ENCODE results near the gene CRADD. TPM values are rescaled to one million over a fixed set of nuclear protein-coding genes. Genes with fewer than 3 reads are reported as not detected.

The CRADD gene
- total RNA-seq, 6 donors from 2014 or later = 13.7 to 40.7 (median 29.0) TPM

DNA sequence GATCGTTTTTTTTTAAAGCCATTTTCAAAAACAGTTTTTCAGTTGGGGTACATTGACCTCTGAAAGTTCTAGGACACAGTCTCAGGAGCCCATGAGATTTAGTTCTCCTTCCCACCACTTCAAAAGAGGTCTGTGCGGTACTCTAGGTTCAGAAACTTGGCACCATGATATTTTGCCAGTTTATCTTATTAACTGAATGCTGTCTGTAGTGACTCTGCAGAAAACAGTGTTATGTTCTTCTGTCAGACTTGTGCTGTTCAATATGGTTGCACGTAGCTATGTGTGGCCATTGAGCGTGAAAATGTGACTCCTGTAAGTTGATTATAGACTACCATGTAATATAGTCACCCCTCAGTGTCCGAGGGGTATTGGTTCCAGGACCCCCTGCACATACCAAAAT is 35.9 kb downstream of the CRADD start:
- no peak for ATAC-seq (ENCODE audit: low FRiP score in 2 of 2)
- peaks cover 5 to 15% (median 10%) of the 10 kb centered on the region in 4 donors for H3K9me3 ChIP-seq
- peaks cover 0 to 13% (median 6%) of the 10 kb centered on the region in 4 donors for H3K4me1 ChIP-seq
- DNase-seq = no peak
- WGBS, 2 donors = 81 to 86% methylated on average over 5 of the region's 5 CpGs
- H3K27me3 ChIP-seq = no peaks in the 10 kb centered on the region
- H3K4me3 ChIP-seq = no peak overlapping the region
- H3K36me3 ChIP-seq = no peaks in the 10 kb centered on the region
- peak overlapping the region in 1 of 4 donors; percentile 2 for H3K27ac ChIP-seq
- TF ChIP-seq POLR2AphosphoS5 (IDR thresholded peaks at IDR 0.05) (no peak), EP300 (IDR thresholded peaks at IDR 0.05) (no peak), POLR2A (IDR thresholded peaks at IDR 0.05) (no peak)
- TF ChIP-seq, protein P1, sequence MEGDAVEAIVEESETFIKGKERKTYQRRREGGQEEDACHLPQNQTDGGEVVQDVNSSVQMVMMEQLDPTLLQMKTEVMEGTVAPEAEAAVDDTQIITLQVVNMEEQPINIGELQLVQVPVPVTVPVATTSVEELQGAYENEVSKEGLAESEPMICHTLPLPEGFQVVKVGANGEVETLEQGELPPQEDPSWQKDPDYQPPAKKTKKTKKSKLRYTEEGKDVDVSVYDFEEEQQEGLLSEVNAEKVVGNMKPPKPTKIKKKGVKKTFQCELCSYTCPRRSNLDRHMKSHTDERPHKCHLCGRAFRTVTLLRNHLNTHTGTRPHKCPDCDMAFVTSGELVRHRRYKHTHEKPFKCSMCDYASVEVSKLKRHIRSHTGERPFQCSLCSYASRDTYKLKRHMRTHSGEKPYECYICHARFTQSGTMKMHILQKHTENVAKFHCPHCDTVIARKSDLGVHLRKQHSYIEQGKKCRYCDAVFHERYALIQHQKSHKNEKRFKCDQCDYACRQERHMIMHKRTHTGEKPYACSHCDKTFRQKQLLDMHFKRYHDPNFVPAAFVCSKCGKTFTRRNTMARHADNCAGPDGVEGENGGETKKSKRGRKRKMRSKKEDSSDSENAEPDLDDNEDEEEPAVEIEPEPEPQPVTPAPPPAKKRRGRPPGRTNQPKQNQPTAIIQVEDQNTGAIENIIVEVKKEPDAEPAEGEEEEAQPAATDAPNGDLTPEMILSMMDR (IDR thresholded peaks at IDR 0.05) = no peak

DNA sequence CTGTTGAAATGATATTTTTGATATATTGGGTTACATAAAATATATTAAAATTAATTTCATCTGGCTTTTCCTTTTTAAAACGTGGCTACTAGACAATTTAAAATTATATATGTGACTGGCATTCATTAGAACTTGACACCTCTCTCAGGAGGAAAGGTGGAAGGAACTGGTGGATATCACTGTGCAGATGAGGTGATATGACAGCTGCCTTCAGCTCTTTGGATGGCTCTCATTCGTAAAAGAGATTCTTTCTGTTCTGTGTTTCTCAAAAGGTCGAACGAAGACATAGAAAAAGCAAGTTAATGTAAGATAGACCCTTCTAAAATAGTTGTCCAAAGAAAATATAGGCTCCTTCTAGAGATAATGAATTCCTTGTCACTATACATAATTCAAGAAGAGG is 36.6 kb downstream of the CRADD start:
- no peak for ATAC-seq (ENCODE audit: low FRiP score in 2 of 2)
- peaks cover 5 to 15% (median 12%) of the 10 kb centered on the region in 4 donors for H3K9me3 ChIP-seq
- no peaks in the 10 kb centered on the region for H3K36me3 ChIP-seq
- H3K4me3 ChIP-seq = no peak overlapping the region
- no peak for DNase-seq
- H3K27me3 ChIP-seq = no peaks in the 10 kb centered on the region
- peak overlapping the region in 1 of 4 donors; percentile 28 for H3K27ac ChIP-seq
- H3K4me1 ChIP-seq = peaks cover 0 to 13% (median 6%) of the 10 kb centered on the region in 4 donors
- no peak for TF ChIP-seq POLR2A (IDR thresholded peaks at IDR 0.05)
- TF ChIP-seq EP300 (IDR thresholded peaks at IDR 0.05) = no peak
- no peak for TF ChIP-seq POLR2AphosphoS5 (IDR thresholded peaks at IDR 0.05)
- TF ChIP-seq, protein P1 (IDR thresholded peaks at IDR 0.05) = no peak
- 87 to 94% methylated on average over 4 of the region's 4 CpGs for WGBS, 2 donors

DNA sequence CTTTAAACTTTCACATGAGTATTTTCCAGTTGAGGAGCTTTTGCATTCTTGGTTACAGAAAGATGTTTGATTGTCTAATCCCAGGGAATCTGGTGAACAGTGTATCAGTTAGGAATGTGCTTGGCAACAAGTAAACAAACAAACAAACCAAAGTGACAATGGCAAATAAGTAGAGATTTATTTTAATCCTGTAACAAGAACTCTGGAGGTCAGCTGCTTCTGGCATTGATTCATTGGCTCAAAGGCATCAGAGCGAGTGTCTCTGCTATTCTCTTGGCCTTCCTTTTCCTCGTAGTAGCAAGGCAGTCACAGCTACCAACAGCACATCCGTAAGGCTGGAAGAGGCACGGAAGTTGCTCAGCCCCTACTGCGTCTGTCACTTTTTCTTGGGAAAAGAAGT is 37.2 kb downstream of the CRADD start:
- TF ChIP-seq, protein P1 (IDR thresholded peaks at IDR 0.05) = no peak
- TF ChIP-seq POLR2A (IDR thresholded peaks at IDR 0.05) = no peak
- no peak for TF ChIP-seq POLR2AphosphoS5 (IDR thresholded peaks at IDR 0.05)
- no peak for TF ChIP-seq EP300 (IDR thresholded peaks at IDR 0.05)
- no peak overlapping the region for H3K4me3 ChIP-seq
- no peaks in the 10 kb centered on the region for H3K27me3 ChIP-seq
- ATAC-seq (ENCODE audit: low FRiP score in 2 of 2) (peak in 1 of 2 donors; percentile 14), DNase-seq (no peak)
- H3K27ac ChIP-seq = peak overlapping the region in 3 of 4 donors; percentile 21 to 49 (median 28)
- peaks cover 5 to 13% (median 10%) of the 10 kb centered on the region in 4 donors for H3K9me3 ChIP-seq
- WGBS, 2 donors = 68 to 84% methylated on average over 5 of the region's 5 CpGs
- H3K36me3 ChIP-seq = no peaks in the 10 kb centered on the region
- peaks cover 0 to 13% (median 6%) of the 10 kb centered on the region in 4 donors for H3K4me1 ChIP-seq

DNA sequence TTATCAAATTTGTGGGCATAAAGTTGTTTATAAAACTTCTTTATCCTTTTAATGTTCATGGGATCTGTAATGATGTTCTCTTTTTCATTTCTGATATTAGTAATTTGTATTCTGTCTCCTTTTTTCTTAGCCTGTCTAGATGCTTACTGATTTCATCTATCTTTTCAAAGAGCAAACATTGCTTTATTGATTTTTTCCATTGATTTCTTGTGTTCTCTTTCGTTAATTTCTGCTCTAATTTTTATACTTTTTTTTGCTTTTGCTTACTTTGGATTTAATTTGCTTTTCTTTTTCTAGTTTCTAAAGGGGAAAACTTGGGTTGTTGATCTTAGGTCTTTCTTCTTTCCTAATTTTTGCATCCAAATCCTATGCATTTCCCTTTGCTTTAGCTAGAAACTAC is 42.5 kb downstream of the CRADD start:
- TF ChIP-seq, protein P1 (IDR thresholded peaks at IDR 0.05) = no peak
- TF ChIP-seq EP300 (IDR thresholded peaks at IDR 0.05) (no peak), POLR2AphosphoS5 (IDR thresholded peaks at IDR 0.05) (no peak), POLR2A (IDR thresholded peaks at IDR 0.05) (no peak)
- H3K9me3 ChIP-seq = peaks cover 0 to 3% (median 0%) of the 10 kb centered on the region in 4 donors
- H3K27me3 ChIP-seq = no peaks in the 10 kb centered on the region
- no peak for ATAC-seq (ENCODE audit: low FRiP score in 2 of 2)
- H3K4me3 ChIP-seq = no peak overlapping the region
- H3K27ac ChIP-seq = no peak overlapping the region
- 68 to 83% methylated on average over 1 of the region's 1 CpG for WGBS, 2 donors
- peaks cover 0 to 4% (median under 1%) of the 10 kb centered on the region in 4 donors for H3K4me1 ChIP-seq
- no peaks in the 10 kb centered on the region for H3K36me3 ChIP-seq
- DNase-seq = no peak

DNA sequence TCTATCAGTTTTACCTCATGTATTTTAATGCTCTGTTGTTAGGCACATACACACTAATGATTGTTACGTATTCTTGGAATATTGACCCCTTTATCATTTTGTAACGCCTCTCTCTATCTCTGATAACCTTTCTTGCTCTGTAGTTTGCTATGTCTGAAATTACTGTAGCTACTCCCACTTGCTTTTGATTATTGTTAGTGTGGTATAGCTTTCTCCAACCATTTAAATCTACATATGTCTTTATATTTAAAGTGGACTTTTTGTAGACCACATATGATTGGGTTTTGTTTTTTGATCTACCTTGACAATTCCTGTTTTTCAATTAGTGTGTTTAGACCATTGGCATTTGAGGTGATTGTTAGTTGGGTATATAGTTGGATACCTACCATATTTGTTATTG is 43.4 kb downstream of the CRADD start:
- TF ChIP-seq POLR2AphosphoS5 (IDR thresholded peaks at IDR 0.05) (no peak), EP300 (IDR thresholded peaks at IDR 0.05) (no peak), POLR2A (IDR thresholded peaks at IDR 0.05) (no peak)
- TF ChIP-seq, protein P1 (IDR thresholded peaks at IDR 0.05) = no peak
- ATAC-seq (ENCODE audit: low FRiP score in 2 of 2) (no peak), DNase-seq (no peak)
- Histone ChIP-seq H3K36me3 (no peaks in the 10 kb centered on the region), H3K9me3 (peaks cover 0 to 3% (median 0%) of the 10 kb centered on the region in 4 donors), H3K27me3 (no peaks in the 10 kb centered on the region), H3K4me1 (no peaks in the 10 kb centered on the region), H3K27ac (no peak overlapping the region), H3K4me3 (no peak overlapping the region)
- WGBS, 2 donors = 91 to 94% methylated on average over 2 of the region's 2 CpGs
